ENCODE results near the gene LNP1. TPM values are rescaled to one million over a fixed set of nuclear protein-coding genes. Genes with fewer than 3 reads are reported as not detected.

The LNP1 gene
- total and polyA plus RNA-seq, 2 of the 13 experiments (the other 11 are each of a cell fraction or from before 2014, with no cell fraction given) = 3.6 to 7.0 TPM

GRCh38 chr3:100400780-100401673, at the start of gene LNP1, which contains the start of gene TOMM70 (continued):
- TF ChIP-seq GMEB2 (CRISPR knock-in tag; IDR thresholded peaks at IDR 0.05; ENCODE audit: low read depth) = no peak
- peak; percentile 78; the same call in 1 of the 2 replicates for TF ChIP-seq KDM5B (CRISPR knock-in tag; IDR thresholded peaks at IDR 0.05; ENCODE audit: borderline replicate concordance)
- no peak for TF ChIP-seq HOXA9 (CRISPR knock-in tag; IDR thresholded peaks at IDR 0.05; ENCODE audit: borderline replicate concordance)
- peak; percentile 77; the same call in 1 of the 2 replicates for TF ChIP-seq ZFP41 (CRISPR knock-in tag; IDR thresholded peaks at IDR 0.05; ENCODE audit: borderline replicate concordance)
- 0 out of 2 replicates have a peak, but pooled peaks have one; percentile 56 for TF ChIP-seq ZNF674 (CRISPR knock-in tag; IDR thresholded peaks at IDR 0.05; ENCODE audit: low read depth)
- peak; percentile 53 for TF ChIP-seq IRF9 (CRISPR knock-in tag; IDR thresholded peaks at IDR 0.05; ENCODE audit: borderline replicate concordance)
- TF ChIP-seq GATAD2A (CRISPR knock-in tag; IDR thresholded peaks at IDR 0.05) = no peak; the same call in 1 of the 2 replicates
- TF ChIP-seq RARG (CRISPR knock-in tag; IDR thresholded peaks at IDR 0.05; ENCODE audit: low read depth) = no peak
- peak; percentile 84 for TF ChIP-seq ETV5 (CRISPR knock-in tag; IDR thresholded peaks at IDR 0.05; ENCODE audit: borderline replicate concordance)
- TF ChIP-seq PRDM15 (CRISPR knock-in tag; IDR thresholded peaks at IDR 0.05) = 0 out of 2 replicates have a peak, but pooled peaks have one; percentile 31
- TF ChIP-seq ETV6 (CRISPR knock-in tag; conservative IDR thresholded peaks at IDR 0.05) = no peak; the same call in none of the 2 replicates
- peak in 1 of 2 experiments; percentile 91 for TF ChIP-seq HMGXB4 (CRISPR knock-in tag; IDR thresholded peaks at IDR 0.05; ENCODE audit: borderline replicate concordance in 1 of 2, low read depth in 1 of 2)
- peak; percentile 78 for TF ChIP-seq SP4 (CRISPR knock-in tag; IDR thresholded peaks at IDR 0.05)
- peak; percentile 56; the same call in 1 of the 2 replicates for TF ChIP-seq MED13 (CRISPR knock-in tag; IDR thresholded peaks at IDR 0.05)
- 0 out of 2 replicates have a peak, but pooled peaks have one; percentile 10 for TF ChIP-seq ARNTL (CRISPR knock-in tag; IDR thresholded peaks at IDR 0.05)
- TF ChIP-seq RCOR2 (CRISPR knock-in tag; IDR thresholded peaks at IDR 0.05) = no peak
